ENCODE data around the gene PITPNC1.
"Not testable (repeated sequence)": the region's sequence is repeated elsewhere in the genome, so short reads cannot be mapped to it uniquely, and the experiment has no call there.

PITPNC1 gene

GRCh38 chr17:67509390-67510287, 132.6 kb downstream of the PITPNC1 start:
- Histone ChIP-seq H3K4me1 (ENCODE audit: insufficient read depth, low read length) (peaks cover under 1% of the 10 kb centered on the region), H3K9me3 (ENCODE audit: low read length) (no peaks in the 10 kb centered on the region), H3K27me3 (ENCODE audit: control insufficient read depth in 1 of 2, insufficient read depth in 2 of 2, low read length in 2 of 2) (no peaks in the 10 kb centered on the region), H3K27ac (ENCODE audit: low read depth, low read length) (no peak overlapping the region), H3K4me3 (ENCODE audit: low read depth in 1 of 2, low read length in 2 of 2) (no peak overlapping the region), H3K36me3 (ENCODE audit: insufficient read depth, low read length) (no peaks in the 10 kb centered on the region), H3K9ac (ENCODE audit: low read length) (no peak overlapping the region)

- Histone ChIP-seq H3K27me3 (ENCODE audit: control insufficient read depth in 1 of 2, insufficient read depth in 2 of 2, low read length in 2 of 2) (no peaks in the 10 kb centered on the region), H3K9ac (ENCODE audit: low read length) (no peak overlapping the region), H3K4me1 (ENCODE audit: insufficient read depth, low read length) (peaks cover 8% of the 10 kb centered on the region), H3K27ac (ENCODE audit: low read depth, low read length) (no peak overlapping the region), H3K9me3 (ENCODE audit: low read length) (no peaks in the 10 kb centered on the region), H3K36me3 (ENCODE audit: insufficient read depth, low read length) (no peaks in the 10 kb centered on the region), H3K4me3 (ENCODE audit: low read depth in 1 of 2, low read length in 2 of 2) (no peak overlapping the region)
Measured at GRCh38 chr17:67511012-67511411, 133.9 kb downstream of the PITPNC1 start.

- no peaks in the 10 kb centered on the region for H3K36me3 ChIP-seq (ENCODE audit: insufficient read depth, low read length)
- H3K9ac ChIP-seq (ENCODE audit: low read length): no peak overlapping the region
- peaks cover 8% of the 10 kb centered on the region for H3K4me1 ChIP-seq (ENCODE audit: insufficient read depth, low read length)
- no peaks in the 10 kb centered on the region for H3K9me3 ChIP-seq (ENCODE audit: low read length)
- H3K4me3 ChIP-seq (ENCODE audit: low read depth in 1 of 2, low read length in 2 of 2): no peak overlapping the region
- no peak overlapping the region for H3K27ac ChIP-seq (ENCODE audit: low read depth, low read length)
- H3K27me3 ChIP-seq (ENCODE audit: control insufficient read depth in 1 of 2, insufficient read depth in 2 of 2, low read length in 2 of 2): no peaks in the 10 kb centered on the region
Measured at GRCh38 chr17:67511804-67512203, 134.7 kb downstream of the PITPNC1 start.

- H3K4me1 ChIP-seq (ENCODE audit: insufficient read depth, low read length): peaks cover 8% of the 10 kb centered on the region
Measured at GRCh38 chr17:67514998-67515397, 137.9 kb downstream of the PITPNC1 start.

GRCh38 chr17:67515490-67516083, 138.5 kb downstream of the PITPNC1 start:
- Histone ChIP-seq H3K27ac (ENCODE audit: low read depth, low read length) (no peak overlapping the region), H3K4me3 (ENCODE audit: low read depth in 1 of 2, low read length in 2 of 2) (no peak overlapping the region), H3K27me3 (ENCODE audit: control insufficient read depth in 1 of 2, insufficient read depth in 2 of 2, low read length in 2 of 2) (no peaks in the 10 kb centered on the region), H3K9me3 (ENCODE audit: low read length) (no peaks in the 10 kb centered on the region), H3K36me3 (ENCODE audit: insufficient read depth, low read length) (no peaks in the 10 kb centered on the region), H3K9ac (ENCODE audit: low read length) (no peak overlapping the region), H3K4me1 (ENCODE audit: insufficient read depth, low read length) (peaks cover 8% of the 10 kb centered on the region)

More at GRCh38 chr17:67514998-67515397, 137.9 kb downstream of the PITPNC1 start:
- Histone ChIP-seq H3K9ac (ENCODE audit: low read length) (no peak overlapping the region), H3K27me3 (ENCODE audit: control insufficient read depth in 1 of 2, insufficient read depth in 2 of 2, low read length in 2 of 2) (no peaks in the 10 kb centered on the region), H3K4me3 (ENCODE audit: low read depth in 1 of 2, low read length in 2 of 2) (no peak overlapping the region), H3K9me3 (ENCODE audit: low read length) (no peaks in the 10 kb centered on the region), H3K27ac (ENCODE audit: low read depth, low read length) (no peak overlapping the region), H3K36me3 (ENCODE audit: insufficient read depth, low read length) (no peaks in the 10 kb centered on the region)

- not testable (repeated sequence) for H3K9ac ChIP-seq (ENCODE audit: low read length); H3K9me3 ChIP-seq (ENCODE audit: low read length); H3K4me3 ChIP-seq (ENCODE audit: low read depth in 1 of 2, low read length in 2 of 2); H3K27me3 ChIP-seq (ENCODE audit: control insufficient read depth in 1 of 2, insufficient read depth in 2 of 2, low read length in 2 of 2); H3K36me3 ChIP-seq (ENCODE audit: insufficient read depth, low read length); H3K27ac ChIP-seq (ENCODE audit: low read depth, low read length); H3K4me1 ChIP-seq (ENCODE audit: insufficient read depth, low read length)
Measured at GRCh38 chr17:67516571-67516970, 139.5 kb downstream of the PITPNC1 start.

GRCh38 chr17:67517325-67517724, 140.2 kb downstream of the PITPNC1 start:
- Histone ChIP-seq H3K9me3 (ENCODE audit: low read length) (no peaks in the 10 kb centered on the region), H3K9ac (ENCODE audit: low read length) (no peak overlapping the region), H3K4me3 (ENCODE audit: low read depth in 1 of 2, low read length in 2 of 2) (no peak overlapping the region), H3K27me3 (ENCODE audit: control insufficient read depth in 1 of 2, insufficient read depth in 2 of 2, low read length in 2 of 2) (no peaks in the 10 kb centered on the region), H3K4me1 (ENCODE audit: insufficient read depth, low read length) (peaks cover 8% of the 10 kb centered on the region), H3K36me3 (ENCODE audit: insufficient read depth, low read length) (no peaks in the 10 kb centered on the region), H3K27ac (ENCODE audit: low read depth, low read length) (no peak overlapping the region)

GRCh38 chr17:67518876-67519275, 141.8 kb downstream of the PITPNC1 start:
- no peak overlapping the region for H3K9ac ChIP-seq (ENCODE audit: low read length)
- H3K4me1 ChIP-seq (ENCODE audit: insufficient read depth, low read length): peaks cover 8% of the 10 kb centered on the region
- H3K27me3 ChIP-seq (ENCODE audit: control insufficient read depth in 1 of 2, insufficient read depth in 2 of 2, low read length in 2 of 2): no peaks in the 10 kb centered on the region
- no peak overlapping the region for H3K27ac ChIP-seq (ENCODE audit: low read depth, low read length)
- no peaks in the 10 kb centered on the region for H3K9me3 ChIP-seq (ENCODE audit: low read length)
- no peak overlapping the region for H3K4me3 ChIP-seq (ENCODE audit: low read depth in 1 of 2, low read length in 2 of 2)
- no peaks in the 10 kb centered on the region for H3K36me3 ChIP-seq (ENCODE audit: insufficient read depth, low read length)

- Histone ChIP-seq H3K9me3 (ENCODE audit: low read length) (no peaks in the 10 kb centered on the region), H3K4me1 (ENCODE audit: insufficient read depth, low read length) (peaks cover 6% of the 10 kb centered on the region), H3K27me3 (ENCODE audit: control insufficient read depth in 1 of 2, insufficient read depth in 2 of 2, low read length in 2 of 2) (no peaks in the 10 kb centered on the region), H3K36me3 (ENCODE audit: insufficient read depth, low read length) (no peaks in the 10 kb centered on the region), H3K4me3 (ENCODE audit: low read depth in 1 of 2, low read length in 2 of 2) (no peak overlapping the region), H3K27ac (ENCODE audit: low read depth, low read length) (no peak overlapping the region), H3K9ac (ENCODE audit: low read length) (no peak overlapping the region)
Measured at GRCh38 chr17:67519801-67520251, 142.7 kb downstream of the PITPNC1 start.

GRCh38 chr17:67520252-67520906, 143.3 kb downstream of the PITPNC1 start:
- Histone ChIP-seq H3K9ac (ENCODE audit: low read length) (no peak overlapping the region), H3K27ac (ENCODE audit: low read depth, low read length) (no peak overlapping the region), H3K4me3 (ENCODE audit: low read depth in 1 of 2, low read length in 2 of 2) (no peak overlapping the region)

GRCh38 chr17:67520916-67521774, 144.1 kb downstream of the PITPNC1 start:
- H3K27me3 ChIP-seq (ENCODE audit: control insufficient read depth in 1 of 2, insufficient read depth in 2 of 2, low read length in 2 of 2): no peaks in the 10 kb centered on the region
- no peaks in the 10 kb centered on the region for H3K36me3 ChIP-seq (ENCODE audit: insufficient read depth, low read length)
- H3K4me1 ChIP-seq (ENCODE audit: insufficient read depth, low read length): no peaks in the 10 kb centered on the region
- no peaks in the 10 kb centered on the region for H3K9me3 ChIP-seq (ENCODE audit: low read length)
- H3K9ac ChIP-seq (ENCODE audit: low read length): no peak overlapping the region
- no peak overlapping the region for H3K27ac ChIP-seq (ENCODE audit: low read depth, low read length)
- H3K4me3 ChIP-seq (ENCODE audit: low read depth in 1 of 2, low read length in 2 of 2): no peak overlapping the region

More at GRCh38 chr17:67520252-67520906, 143.3 kb downstream of the PITPNC1 start:
- Histone ChIP-seq H3K9me3 (ENCODE audit: low read length) (no peaks in the 10 kb centered on the region), H3K4me1 (ENCODE audit: insufficient read depth, low read length) (peaks cover under 1% of the 10 kb centered on the region), H3K36me3 (ENCODE audit: insufficient read depth, low read length) (no peaks in the 10 kb centered on the region), H3K27me3 (ENCODE audit: control insufficient read depth in 1 of 2, insufficient read depth in 2 of 2, low read length in 2 of 2) (no peaks in the 10 kb centered on the region)

Data from muscle layer of colon (tissue), 2 donors.